ENCODE data around the gene LGMN.

- TF ChIP-seq POLR2AphosphoS5 (IDR thresholded peaks at IDR 0.05): no peak
- TF ChIP-seq CTCF (IDR thresholded peaks at IDR 0.05; ENCODE audit: poor library complexity, severe bottlenecking): no peak
- TF ChIP-seq EZH2 (IDR thresholded peaks at IDR 0.05; ENCODE audit: borderline replicate concordance, insufficient read depth, low read length, poor library complexity, severe bottlenecking): peak; percentile 60
- no peak for TF ChIP-seq EP300 (conservative IDR thresholded peaks at IDR 0.05; ENCODE audit: poor library complexity, severe bottlenecking)
- TF ChIP-seq REST (IDR thresholded peaks at IDR 0.05; ENCODE audit: borderline replicate concordance): no peak
- TF ChIP-seq MXI1 (conservative IDR thresholded peaks at IDR 0.05; ENCODE audit: poor library complexity, severe bottlenecking): no peak
- no peak for TF ChIP-seq RAD21 (conservative IDR thresholded peaks at IDR 0.05)
- TF ChIP-seq TAF1 (IDR thresholded peaks at IDR 0.05; ENCODE audit: low read depth): no peak
- no peak for TF ChIP-seq SMC3 (conservative IDR thresholded peaks at IDR 0.05; ENCODE audit: poor library complexity)
Observed at GRCh38 chr14:92687681-92688433, 60.6 kb downstream of the LGMN start.

Measured in neural cell (in vitro differentiated cells).